Midbrain (tissue), 1 donor: ENCODE measurements around the gene DCAF11.

ENCODE experiments used
- DNase-seq: peaks from one replicate; lab custom pipeline; 2025; lab: John Stamatoyannopoulos, UW

Gene DCAF11

GRCh38 chr14:24160850-24161804 lies 46.5 kb downstream of the DCAF11 start, which contains the start of gene IRF9:
IRF9 (plus strand) TSS chr14:24161265; CDS start chr14:24162145, 880 bp downstream.
- peak; percentile 95 for DNase-seq

GRCh38 chr14:24162093-24162492 lies 47.5 kb downstream of the DCAF11 start:
- peak; percentile 37 for DNase-seq

- no peak for DNase-seq
Measured at GRCh38 chr14:24164518-24164991, 50.0 kb downstream of the DCAF11 start.

DNA sequence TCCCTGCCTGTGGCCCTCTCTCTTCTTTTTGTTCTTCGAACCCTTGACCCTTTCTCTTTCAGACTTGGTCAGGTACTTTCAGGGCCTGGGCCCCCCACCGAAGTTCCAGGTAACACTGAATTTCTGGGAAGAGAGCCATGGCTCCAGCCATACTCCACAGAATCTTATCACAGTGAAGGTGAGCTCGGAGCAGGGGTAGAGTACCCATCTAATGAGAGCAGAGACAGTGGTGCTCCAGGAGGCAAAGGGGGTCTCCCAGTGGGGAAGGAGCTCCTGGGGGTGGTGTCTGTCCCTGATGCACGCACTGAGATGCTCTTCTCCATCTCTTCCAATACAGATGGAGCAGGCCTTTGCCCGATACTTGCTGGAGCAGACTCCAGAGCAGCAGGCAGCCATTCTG lies 51.2 kb downstream of the DCAF11 start:
- no peak for DNase-seq

DNA sequence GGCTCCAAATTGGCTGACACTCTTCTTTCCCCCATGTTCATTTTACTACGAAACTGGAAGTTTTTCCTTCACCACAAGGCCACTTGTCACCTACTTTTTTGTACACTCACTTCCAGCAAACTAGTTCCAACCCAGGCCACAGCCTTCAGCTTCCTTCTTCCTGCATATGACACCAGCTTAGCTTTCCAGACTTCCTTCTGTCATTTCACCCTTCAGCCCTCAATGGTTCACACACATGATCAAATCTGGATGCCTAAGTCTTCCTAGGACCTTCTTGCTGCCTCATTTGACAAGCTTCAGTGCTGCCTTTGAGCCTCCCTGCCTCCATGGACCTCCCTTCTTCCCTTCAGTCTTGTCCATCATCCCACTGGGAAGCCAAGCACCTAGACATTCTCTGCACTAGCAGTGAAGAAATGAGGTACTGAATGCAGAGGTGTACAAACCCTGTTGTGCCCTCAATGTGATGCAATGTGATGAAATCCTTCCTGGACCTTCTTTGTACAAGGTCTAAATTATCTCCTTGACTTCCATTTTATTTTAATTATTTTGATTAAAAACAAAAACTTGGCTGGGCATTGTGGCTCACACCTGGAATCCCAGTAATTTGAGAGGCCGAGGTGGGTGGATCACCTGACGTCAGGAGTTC lies 53.0 kb downstream of the DCAF11 start:
- DNase-seq: no peak

- peak; percentile 92 for DNase-seq
Measured at GRCh38 chr14:24171422-24172260, 57.1 kb downstream of the DCAF11 start, which contains the start of gene REC8. REC8 (plus strand) TSS chr14:24172080; CDS start chr14:24172553, 473 bp downstream.

DNA sequence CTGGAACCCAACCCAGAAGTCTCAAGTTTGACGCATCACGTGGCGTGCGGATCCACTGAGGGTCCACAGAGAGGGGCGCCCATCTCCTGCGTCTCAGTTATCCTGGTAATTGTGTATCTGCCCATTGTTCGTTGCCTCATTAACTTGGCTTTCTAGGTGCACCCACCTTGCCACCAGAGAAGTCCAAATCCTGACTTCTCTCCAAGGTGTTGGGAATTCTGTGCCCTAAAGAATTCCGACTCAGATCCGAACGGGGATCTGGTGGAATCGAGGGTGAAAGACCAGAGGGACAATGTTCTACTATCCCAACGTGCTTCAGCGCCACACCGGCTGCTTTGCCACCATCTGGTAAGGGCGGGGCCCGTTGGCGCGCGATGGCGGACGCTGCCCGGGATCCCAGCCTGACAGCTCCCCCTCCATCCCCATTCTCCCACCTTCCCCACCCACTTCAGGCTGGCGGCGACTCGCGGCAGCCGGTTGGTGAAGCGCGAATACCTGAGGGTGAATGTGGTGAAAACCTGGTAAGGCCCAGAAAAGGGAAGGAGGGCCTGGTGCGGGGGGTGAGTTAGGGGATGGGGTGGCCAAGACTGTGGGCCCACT lies 57.8 kb downstream of the DCAF11 start:
- no peak for DNase-seq

DNA sequence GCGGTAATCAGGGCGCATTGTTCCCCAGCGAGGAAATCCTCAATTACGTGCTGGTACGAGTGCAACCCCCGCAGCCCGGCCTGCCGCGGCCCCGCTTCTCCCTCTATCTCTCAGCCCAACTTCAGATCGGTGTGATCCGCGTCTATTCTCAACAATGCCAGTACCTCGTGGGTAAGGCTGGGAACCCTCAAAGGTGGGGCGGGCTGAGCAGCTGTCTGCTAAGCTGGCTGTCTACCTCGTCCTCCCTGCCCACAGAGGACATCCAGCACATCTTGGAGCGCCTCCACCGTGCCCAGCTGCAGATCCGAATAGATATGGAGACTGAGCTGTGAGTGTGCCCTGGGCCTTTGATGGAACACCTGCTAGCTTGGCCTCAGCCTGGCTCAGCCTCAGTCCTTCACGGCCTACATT lies 58.3 kb downstream of the DCAF11 start:
- no peak for DNase-seq
